ENCODE measurements around the gene LDLRAD3. TPM values are rescaled to one million over a fixed set of nuclear protein-coding genes. Genes with fewer than 3 reads are reported as not detected.

The LDLRAD3 gene
- total RNA-seq, 1 experiment from 2014 or later: 55.7 TPM

GRCh38 chr11:36066891-36067290, 123.0 kb downstream of the LDLRAD3 start:
- ChIA-PET CTCF (interaction anchor here (1.1 to 3.6 kb wide), 2 partner anchors 199 to 245 kb away, joined by 4 to 15 read pairs; no protein-coding TSS in a partner anchor), POLR2A (interaction anchor here (1.7 kb wide), 1 partner anchor 9 kb away, joined by 6 read pairs; no protein-coding TSS in a partner anchor)
- Mint-ChIP-seq H3K4me1 (ENCODE audit: insufficient read depth, unreplicated experiment) (peaks cover 12% of the 10 kb centered on the region), H3K36me3 (ENCODE audit: insufficient read depth, unreplicated experiment) (peaks cover 47% of the 10 kb centered on the region), H3K4me3 (ENCODE audit: unreplicated experiment) (no peak overlapping the region), H3K27me3 (ENCODE audit: insufficient read depth, unreplicated experiment) (no peaks in the 10 kb centered on the region), H3K9me3 (ENCODE audit: unreplicated experiment) (peaks cover 6% of the 10 kb centered on the region), H3K27ac (ENCODE audit: low read depth, unreplicated experiment) (peak overlapping the region; percentile 39)
- no TSS peak for BruUV-seq (replicated peaks)
- no peak for DNase-seq (ENCODE audit: unreplicated experiment)
- intact Hi-C loops (cut with micrococcal nuclease): no loop called here
- TF ChIP-seq CTCF (IDR thresholded peaks at IDR 0.05; ENCODE audit: unreplicated experiment): no peak

- CTCF ChIA-PET: interaction anchor here (0.6 to 3.6 kb wide), 9 partner anchors 14 to 473 kb away, joined by 3 to 15 read pairs (median 4); no protein-coding TSS in a partner anchor
- POLR2A ChIA-PET: interaction anchor here (0.7 to 1.1 kb wide), 4 partner anchors 8 to 248 kb away, joined by 3 to 4 read pairs (median 3); no protein-coding TSS in a partner anchor
- Mint-ChIP-seq H3K9me3 (ENCODE audit: unreplicated experiment) (peaks cover 6% of the 10 kb centered on the region), H3K4me1 (ENCODE audit: insufficient read depth, unreplicated experiment) (peaks cover 15% of the 10 kb centered on the region), H3K27me3 (ENCODE audit: insufficient read depth, unreplicated experiment) (no peaks in the 10 kb centered on the region), H3K4me3 (ENCODE audit: unreplicated experiment) (no peak overlapping the region), H3K36me3 (ENCODE audit: insufficient read depth, unreplicated experiment) (peaks cover 48% of the 10 kb centered on the region), H3K27ac (ENCODE audit: low read depth, unreplicated experiment) (no peak overlapping the region)
- no peak for DNase-seq (ENCODE audit: unreplicated experiment)
- intact Hi-C loops (cut with micrococcal nuclease): no loop called here
- BruUV-seq (replicated peaks): no TSS peak
- no peak for TF ChIP-seq CTCF (IDR thresholded peaks at IDR 0.05; ENCODE audit: unreplicated experiment)
Measured at GRCh38 chr11:36069576-36070212, 125.8 kb downstream of the LDLRAD3 start.

GRCh38 chr11:36070213-36070953, 126.5 kb downstream of the LDLRAD3 start:
- peaks cover 16% of the 10 kb centered on the region for H3K4me1 Mint-ChIP-seq (ENCODE audit: insufficient read depth, unreplicated experiment)
- no peaks in the 10 kb centered on the region for H3K27me3 Mint-ChIP-seq (ENCODE audit: insufficient read depth, unreplicated experiment)
- no peak overlapping the region for H3K27ac Mint-ChIP-seq (ENCODE audit: low read depth, unreplicated experiment)
- no peak for TF ChIP-seq CTCF (IDR thresholded peaks at IDR 0.05; ENCODE audit: unreplicated experiment)
- CTCF ChIA-PET: interaction anchor here (0.8 to 3.6 kb wide), 4 partner anchors 62 to 456 kb away, joined by 3 to 15 read pairs (median 4); no protein-coding TSS in a partner anchor
- BruUV-seq (replicated peaks): TSS peak; percentile 15
- H3K4me3 Mint-ChIP-seq (ENCODE audit: unreplicated experiment): no peak overlapping the region
- H3K36me3 Mint-ChIP-seq (ENCODE audit: insufficient read depth, unreplicated experiment): peaks cover 48% of the 10 kb centered on the region
- no peak for DNase-seq (ENCODE audit: unreplicated experiment)
- POLR2A ChIA-PET: interaction anchor here (0.8 to 1.1 kb wide), 3 partner anchors 9 to 48 kb away, joined by 3 to 4 read pairs (median 3); no protein-coding TSS in a partner anchor
- intact Hi-C loops (cut with micrococcal nuclease): no loop called here
- peaks cover 6% of the 10 kb centered on the region for H3K9me3 Mint-ChIP-seq (ENCODE audit: unreplicated experiment)

GRCh38 chr11:36070954-36071330, 127.1 kb downstream of the LDLRAD3 start:
- no TSS peak for BruUV-seq (replicated peaks)
- Mint-ChIP-seq H3K4me3 (ENCODE audit: unreplicated experiment) (no peak overlapping the region), H3K27ac (ENCODE audit: low read depth, unreplicated experiment) (no peak overlapping the region), H3K27me3 (ENCODE audit: insufficient read depth, unreplicated experiment) (no peaks in the 10 kb centered on the region), H3K36me3 (ENCODE audit: insufficient read depth, unreplicated experiment) (peaks cover 43% of the 10 kb centered on the region), H3K4me1 (ENCODE audit: insufficient read depth, unreplicated experiment) (peaks cover 20% of the 10 kb centered on the region), H3K9me3 (ENCODE audit: unreplicated experiment) (peaks cover 6% of the 10 kb centered on the region)
- no peak for DNase-seq (ENCODE audit: unreplicated experiment)
- TF ChIP-seq CTCF (IDR thresholded peaks at IDR 0.05; ENCODE audit: unreplicated experiment): no peak
- ChIA-PET POLR2A (no interaction called here), CTCF (no interaction called here)
- intact Hi-C loops (cut with micrococcal nuclease): no loop called here
